ENCODE data around the gene CDH4.

The CDH4 gene

DNA sequence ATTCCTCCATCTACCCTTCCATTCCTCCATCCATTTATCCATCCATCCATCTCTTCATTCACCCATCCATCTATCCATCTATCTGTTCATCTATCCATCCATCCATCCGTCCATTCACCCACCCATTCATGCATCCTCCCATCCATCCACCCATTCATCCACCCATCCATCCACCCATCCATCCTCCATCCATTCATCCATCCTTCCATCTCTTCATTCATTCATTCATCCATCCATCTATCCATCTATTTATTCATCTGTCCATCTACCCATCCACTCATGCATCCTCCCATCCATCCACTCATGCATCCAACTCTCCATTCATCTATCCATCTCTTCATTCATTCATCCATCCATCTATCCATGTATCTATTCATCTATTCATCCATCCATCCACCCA lies 380.9 kb downstream of the CDH4 start:
- no peak overlapping the region for H3K4me3 Mint-ChIP-seq
- no peaks in the 10 kb centered on the region for H3K4me1 Mint-ChIP-seq

DNA sequence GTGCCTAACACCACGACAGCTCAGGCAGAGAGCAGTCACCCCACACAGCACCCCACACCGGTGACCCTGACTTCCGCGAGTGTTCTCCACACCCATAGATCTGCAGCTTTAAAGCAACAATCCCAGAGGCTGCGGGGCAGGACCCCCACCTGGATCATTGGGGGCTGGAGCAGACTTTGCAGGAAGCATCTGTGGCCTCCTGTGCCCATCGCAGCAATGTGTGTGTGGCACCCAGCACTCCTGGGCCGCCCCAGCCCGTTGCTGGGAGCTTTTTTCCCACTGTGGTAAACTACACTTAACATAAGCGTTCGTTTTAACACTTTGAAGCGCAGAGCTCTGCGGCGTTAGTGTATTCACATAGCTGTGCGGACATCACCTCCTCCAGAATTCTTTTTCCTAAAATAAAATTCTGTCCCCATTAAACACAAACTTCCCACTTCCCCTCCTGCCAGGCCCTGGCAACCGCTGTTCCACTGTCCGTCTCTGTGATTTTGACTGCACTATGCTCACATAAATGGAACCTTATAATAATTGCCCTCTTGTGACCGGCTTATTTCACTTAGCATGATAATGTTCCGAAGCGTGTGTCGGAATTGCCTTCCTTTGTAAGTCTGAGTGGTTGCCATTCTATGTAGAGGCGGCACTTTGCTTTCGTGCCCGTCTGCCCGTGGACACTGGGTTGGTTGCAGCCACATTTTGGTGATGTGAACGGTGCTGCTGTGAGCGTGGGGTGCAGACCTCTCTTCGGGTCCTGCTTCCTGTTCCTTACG lies 382.5 kb downstream of the CDH4 start:
- H3K36me3 Mint-ChIP-seq = no peaks in the 10 kb centered on the region

More for the DNA sequence above, 380.9 kb downstream of the CDH4 start:
- Mint-ChIP-seq H3K9me3 (no peaks in the 10 kb centered on the region), H3K27me3 (no peaks in the 10 kb centered on the region), H3K27ac (no peak overlapping the region), H3K36me3 (no peaks in the 10 kb centered on the region)

DNA sequence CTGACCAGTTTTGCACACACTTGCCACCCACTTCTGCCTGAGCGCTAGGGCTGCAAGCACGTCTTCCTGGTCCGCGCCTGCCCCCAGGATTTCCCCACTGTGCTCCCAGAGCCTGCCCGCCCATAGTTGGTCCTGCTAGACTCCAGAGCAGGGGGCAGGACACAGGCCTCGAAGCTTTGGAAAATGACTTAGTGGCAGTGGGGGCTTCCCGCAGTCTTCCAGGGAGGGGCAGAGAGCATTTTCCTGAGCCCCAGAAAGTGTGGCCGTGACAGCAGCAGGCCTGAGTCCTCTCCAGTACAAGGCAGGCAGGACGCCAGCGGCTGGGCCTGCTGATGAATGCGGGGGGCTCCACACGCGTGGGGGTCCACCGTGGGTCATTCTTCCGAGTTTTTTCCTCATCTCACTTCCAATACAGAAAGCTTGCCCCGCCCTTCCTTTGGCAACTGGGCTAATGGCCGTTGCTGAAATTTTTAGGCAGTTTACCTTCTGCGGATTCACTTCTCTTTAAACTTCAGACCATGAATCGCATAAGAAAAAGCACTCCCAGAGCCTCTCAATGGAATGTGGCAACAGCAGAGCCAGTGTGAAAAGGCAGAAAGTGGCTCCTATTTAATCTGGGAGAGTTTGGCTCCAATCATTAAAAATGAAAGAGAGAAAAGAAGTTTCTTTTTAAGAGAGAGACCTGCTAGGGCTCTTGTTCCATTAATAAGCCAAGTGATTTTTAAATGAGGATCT lies 383.8 kb downstream of the CDH4 start:
- no peaks in the 10 kb centered on the region for H3K9me3 Mint-ChIP-seq
- peaks cover 2% of the 10 kb centered on the region for H3K27me3 Mint-ChIP-seq
- no peak overlapping the region for H3K27ac Mint-ChIP-seq
- no peaks in the 10 kb centered on the region for H3K4me1 Mint-ChIP-seq
- no peaks in the 10 kb centered on the region for H3K36me3 Mint-ChIP-seq
- H3K4me3 Mint-ChIP-seq = no peak overlapping the region

More for the DNA sequence above, 382.5 kb downstream of the CDH4 start:
- Mint-ChIP-seq H3K4me1 (no peaks in the 10 kb centered on the region), H3K27ac (no peak overlapping the region), H3K27me3 (peaks cover 2% of the 10 kb centered on the region), H3K4me3 (no peak overlapping the region), H3K9me3 (no peaks in the 10 kb centered on the region)

DNA sequence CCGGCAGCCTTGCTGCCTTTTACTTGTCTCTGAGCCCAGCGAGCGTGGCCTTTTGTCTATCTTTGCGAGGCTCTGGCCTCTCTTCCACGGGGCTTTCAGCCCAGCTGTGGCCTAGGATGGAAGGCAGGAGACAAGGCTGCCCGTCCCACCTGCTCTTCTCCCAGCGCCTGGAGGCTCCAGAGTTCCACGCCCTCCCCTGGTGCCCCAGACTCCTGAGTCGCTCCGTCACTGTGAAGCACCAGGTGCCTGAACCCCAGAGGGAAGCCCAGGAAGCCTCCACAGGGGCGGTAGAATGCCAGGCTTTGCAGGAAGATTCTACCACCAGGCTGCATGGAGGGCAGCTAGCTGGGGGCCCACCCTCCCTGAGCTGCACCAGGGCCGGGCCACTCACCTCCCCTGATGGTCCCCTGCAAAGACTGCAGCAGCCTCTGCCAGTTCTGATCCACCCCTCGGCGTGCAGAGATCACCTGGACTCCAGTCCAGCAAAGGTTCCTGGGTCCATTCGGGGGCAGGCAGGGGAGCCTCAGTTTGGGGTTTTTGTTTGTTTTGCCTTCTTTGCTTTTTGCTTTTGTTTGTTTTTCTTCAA lies 384.6 kb downstream of the CDH4 start:
- H3K27me3 Mint-ChIP-seq = peaks cover 2% of the 10 kb centered on the region

DNA sequence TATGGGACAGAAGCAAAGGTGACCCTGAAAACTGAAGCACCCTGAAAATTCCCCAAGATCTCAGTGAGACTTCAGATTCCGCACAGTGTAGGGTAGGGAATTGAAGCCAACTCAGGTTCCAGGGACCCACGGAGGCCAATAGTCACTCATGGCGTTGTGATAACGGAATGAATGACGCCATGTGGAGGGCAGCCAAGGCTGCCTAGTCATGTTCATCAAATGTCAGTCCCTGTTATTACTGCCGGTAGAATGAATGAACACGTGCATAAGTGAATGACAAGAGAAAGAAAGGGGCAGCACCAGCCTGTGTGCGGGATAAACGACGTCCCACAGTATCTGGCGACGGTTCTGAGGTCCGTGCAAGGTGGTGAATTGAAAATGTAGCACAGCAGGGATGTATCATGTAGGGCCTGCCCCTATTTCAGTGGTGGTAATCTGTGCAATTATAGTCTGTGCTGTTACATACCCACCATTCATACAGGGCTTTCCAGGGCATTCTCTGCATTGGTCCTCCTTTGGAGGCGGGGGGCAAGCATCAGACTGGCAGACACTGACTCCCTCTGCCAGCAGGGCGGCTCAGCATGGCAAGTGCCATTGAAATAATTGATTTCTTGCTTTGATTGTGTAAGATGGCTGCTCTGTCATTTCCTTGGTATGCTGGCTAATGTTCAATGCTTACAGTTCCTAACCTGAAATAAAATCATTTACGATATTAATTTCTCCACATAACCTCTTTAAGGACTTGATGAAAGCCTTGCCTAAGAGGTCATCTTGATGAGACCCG lies 386.9 kb downstream of the CDH4 start:
- H3K27me3 Mint-ChIP-seq = peaks cover 2% of the 10 kb centered on the region
- no peaks in the 10 kb centered on the region for H3K36me3 Mint-ChIP-seq
- H3K4me3 Mint-ChIP-seq = no peak overlapping the region
- H3K4me1 Mint-ChIP-seq = no peaks in the 10 kb centered on the region
- H3K9me3 Mint-ChIP-seq = no peaks in the 10 kb centered on the region
- H3K27ac Mint-ChIP-seq = no peak overlapping the region

More for the DNA sequence above, 384.6 kb downstream of the CDH4 start:
- Mint-ChIP-seq H3K4me3 (no peak overlapping the region), H3K27ac (no peak overlapping the region), H3K36me3 (no peaks in the 10 kb centered on the region), H3K4me1 (no peaks in the 10 kb centered on the region), H3K9me3 (no peaks in the 10 kb centered on the region)

DNA sequence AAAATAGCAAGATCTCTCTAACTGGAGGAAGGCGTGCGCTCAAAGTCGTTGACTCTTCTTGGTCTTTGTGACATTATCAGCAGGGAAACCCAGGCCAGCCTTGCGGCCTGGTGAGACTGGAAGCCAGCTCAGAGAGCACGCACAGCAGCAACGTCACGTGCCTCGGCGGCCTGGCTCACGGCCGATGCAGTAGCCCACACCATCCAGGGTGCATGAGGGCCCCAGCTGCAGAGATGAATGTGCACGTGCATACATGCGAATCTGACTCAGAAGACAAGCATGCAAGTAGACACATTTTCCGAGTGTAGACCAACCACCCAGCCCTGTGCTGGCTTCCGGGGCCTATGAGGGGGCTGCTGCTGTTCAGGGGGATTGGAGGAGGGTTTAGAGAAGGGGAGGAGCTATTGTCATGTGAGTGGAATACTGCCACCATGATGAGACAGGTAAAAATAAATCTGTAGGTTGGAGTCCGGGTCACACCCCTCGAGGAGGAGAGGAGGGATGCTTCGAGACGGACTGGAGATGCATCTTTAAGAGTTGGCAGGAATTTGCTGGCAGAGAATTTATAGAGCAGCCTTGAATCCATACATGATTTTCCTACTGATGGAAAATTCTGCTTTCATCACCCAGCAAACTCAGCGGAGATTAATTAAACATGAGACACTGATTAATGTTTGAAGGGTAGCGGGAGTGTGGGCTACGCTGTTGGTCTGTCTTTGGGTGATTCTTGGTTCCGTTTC lies 388.2 kb downstream of the CDH4 start:
- Mint-ChIP-seq H3K27me3 (peaks cover 2% of the 10 kb centered on the region), H3K9me3 (no peaks in the 10 kb centered on the region), H3K4me3 (no peak overlapping the region), H3K4me1 (no peaks in the 10 kb centered on the region), H3K27ac (no peak overlapping the region), H3K36me3 (no peaks in the 10 kb centered on the region)

DNA sequence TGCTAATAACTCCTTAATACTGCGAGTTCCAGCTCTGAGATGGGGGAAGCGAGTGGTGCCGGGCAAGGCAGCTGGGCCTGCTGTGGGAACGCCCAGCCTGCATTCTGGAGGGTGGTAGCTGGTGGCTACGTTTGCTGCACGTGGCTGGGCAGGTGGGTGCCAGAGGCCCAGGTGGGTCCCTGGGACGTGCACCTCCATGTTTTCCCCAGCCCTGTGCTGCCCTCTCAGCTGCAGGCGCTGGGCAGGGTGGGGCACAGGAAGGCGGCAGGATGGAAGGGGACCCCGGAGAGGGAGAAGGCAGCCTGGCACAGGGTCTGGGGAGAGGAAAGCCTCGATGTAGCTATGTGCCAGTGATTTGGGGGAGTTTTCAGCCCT lies 388.8 kb downstream of the CDH4 start:
- Mint-ChIP-seq H3K4me1 (no peaks in the 10 kb centered on the region), H3K27ac (no peak overlapping the region)

DNA sequence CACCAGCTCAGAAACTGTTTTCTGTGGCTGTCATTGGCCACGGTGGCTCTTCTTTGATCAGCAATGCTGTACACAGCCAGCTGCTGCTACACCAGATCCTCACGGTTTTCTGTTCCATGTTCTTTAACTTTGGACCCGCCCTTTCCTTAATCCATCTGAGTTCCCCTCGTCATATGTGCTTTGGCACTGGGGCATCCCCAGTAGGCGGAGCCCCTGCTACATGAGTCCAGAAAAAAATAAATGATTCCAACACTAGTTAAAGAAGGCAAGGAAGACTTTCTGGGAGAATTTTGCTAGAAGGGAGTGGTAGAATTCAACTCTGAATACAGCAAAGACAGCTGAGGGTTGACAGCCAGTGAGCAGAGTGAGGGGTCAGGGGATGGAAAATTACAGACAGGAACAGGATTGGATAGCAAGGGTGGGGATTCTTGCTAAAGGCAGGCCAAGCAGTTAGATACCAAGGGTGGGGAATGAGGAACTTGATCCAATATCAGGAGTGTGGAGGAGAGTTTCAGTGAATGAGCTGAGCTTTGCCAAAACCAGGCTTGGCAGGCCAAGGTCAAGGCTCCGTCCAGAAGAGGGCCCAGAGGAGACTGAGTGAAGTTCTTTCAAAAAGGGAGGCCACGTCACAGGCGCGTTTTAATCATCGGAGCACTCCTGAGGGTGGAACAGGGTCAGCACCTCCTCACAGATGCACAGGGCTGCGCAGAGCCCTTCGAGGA lies 391.8 kb downstream of the CDH4 start:
- Mint-ChIP-seq H3K4me1 (no peaks in the 10 kb centered on the region), H3K36me3 (no peaks in the 10 kb centered on the region), H3K27me3 (no peaks in the 10 kb centered on the region), H3K9me3 (no peaks in the 10 kb centered on the region), H3K4me3 (no peak overlapping the region), H3K27ac (no peak overlapping the region)

More for the DNA sequence above, 388.8 kb downstream of the CDH4 start:
- no peak overlapping the region for H3K4me3 Mint-ChIP-seq
- H3K27me3 Mint-ChIP-seq = peaks cover 2% of the 10 kb centered on the region
- H3K36me3 Mint-ChIP-seq = no peaks in the 10 kb centered on the region
- H3K9me3 Mint-ChIP-seq = no peaks in the 10 kb centered on the region

DNA sequence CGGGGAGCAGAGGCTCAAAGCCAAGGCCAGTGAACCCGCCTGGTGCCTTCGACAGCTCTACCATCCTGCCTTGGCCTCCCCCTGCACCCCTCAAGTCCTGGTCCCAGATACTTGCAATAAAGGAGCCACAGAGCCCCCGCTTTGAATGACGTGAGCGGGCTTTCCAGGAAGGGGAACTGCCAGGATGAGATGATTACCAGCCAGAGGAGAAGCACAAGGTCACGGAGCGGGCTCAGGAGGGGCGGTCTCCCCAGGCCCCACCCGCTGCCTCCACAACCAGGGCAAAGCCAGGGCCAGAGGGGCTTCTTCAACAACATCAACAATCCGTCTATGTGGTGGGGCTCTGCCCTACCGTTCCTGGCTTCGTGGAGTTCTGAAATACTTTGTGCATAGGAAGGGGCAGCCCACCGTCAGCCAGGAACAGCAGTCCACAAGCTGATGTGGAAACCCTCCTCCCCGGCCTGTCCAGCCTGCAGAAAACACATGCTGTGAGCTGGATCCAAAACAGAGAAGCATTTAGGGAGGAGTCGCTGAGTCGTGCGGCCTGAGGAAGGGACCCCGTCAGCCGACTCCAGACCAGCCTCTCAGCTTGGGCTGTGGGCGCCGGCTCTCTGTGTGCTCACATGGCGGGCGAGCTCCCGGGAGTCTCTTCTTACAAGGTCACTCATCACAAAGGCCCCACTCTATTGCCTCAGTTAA lies 392.5 kb downstream of the CDH4 start:
- Mint-ChIP-seq H3K36me3 (no peaks in the 10 kb centered on the region), H3K27me3 (no peaks in the 10 kb centered on the region), H3K4me1 (no peaks in the 10 kb centered on the region), H3K27ac (no peak overlapping the region), H3K4me3 (no peak overlapping the region), H3K9me3 (no peaks in the 10 kb centered on the region)

DNA sequence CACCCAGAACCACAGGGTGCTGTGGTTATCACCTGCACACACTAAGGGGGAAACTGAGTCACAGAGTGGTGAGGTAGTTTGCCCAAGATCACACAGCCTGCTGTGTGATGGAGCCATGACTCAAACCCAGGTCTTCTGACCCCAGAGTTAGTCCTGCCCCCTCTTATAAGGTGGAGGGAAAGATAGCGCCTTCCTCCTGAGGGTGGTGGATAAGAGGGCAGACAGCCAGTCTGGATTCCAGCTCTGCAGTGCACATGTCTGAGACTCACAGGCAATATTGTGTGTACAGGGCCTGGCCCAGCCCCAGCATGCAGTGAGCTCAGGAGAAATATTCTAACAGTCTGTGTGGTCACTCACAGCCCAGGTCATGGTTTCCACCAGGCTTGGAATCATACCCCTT lies 393.7 kb downstream of the CDH4 start:
- H3K27me3 Mint-ChIP-seq = no peaks in the 10 kb centered on the region
- H3K36me3 Mint-ChIP-seq = no peaks in the 10 kb centered on the region
- no peaks in the 10 kb centered on the region for H3K9me3 Mint-ChIP-seq
- no peak overlapping the region for H3K4me3 Mint-ChIP-seq
- H3K4me1 Mint-ChIP-seq = no peaks in the 10 kb centered on the region
- no peak overlapping the region for H3K27ac Mint-ChIP-seq

DNA sequence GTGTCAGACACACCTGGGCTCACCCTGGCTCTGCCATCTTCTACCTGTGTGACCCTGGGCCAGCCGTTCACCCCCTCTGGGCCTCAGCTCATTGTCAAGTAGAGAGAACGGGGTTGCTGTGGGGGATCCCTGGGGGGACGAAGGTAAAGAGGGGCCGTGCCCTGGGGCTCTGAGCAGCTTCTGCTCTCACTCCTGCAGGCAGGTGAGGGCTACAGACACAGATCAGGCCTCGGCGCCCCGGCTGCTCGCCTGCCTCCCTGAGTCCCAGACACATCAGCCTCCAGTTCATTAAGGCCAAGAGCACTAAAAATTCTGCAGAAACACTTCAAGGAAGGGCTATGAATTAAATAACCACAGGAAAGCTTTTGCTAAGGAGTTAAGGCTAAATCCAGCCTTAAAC lies 394.4 kb downstream of the CDH4 start:
- no peaks in the 10 kb centered on the region for H3K27me3 Mint-ChIP-seq
- no peak overlapping the region for H3K4me3 Mint-ChIP-seq
- no peaks in the 10 kb centered on the region for H3K9me3 Mint-ChIP-seq
- no peaks in the 10 kb centered on the region for H3K4me1 Mint-ChIP-seq
- no peak overlapping the region for H3K27ac Mint-ChIP-seq
- H3K36me3 Mint-ChIP-seq = no peaks in the 10 kb centered on the region

DNA sequence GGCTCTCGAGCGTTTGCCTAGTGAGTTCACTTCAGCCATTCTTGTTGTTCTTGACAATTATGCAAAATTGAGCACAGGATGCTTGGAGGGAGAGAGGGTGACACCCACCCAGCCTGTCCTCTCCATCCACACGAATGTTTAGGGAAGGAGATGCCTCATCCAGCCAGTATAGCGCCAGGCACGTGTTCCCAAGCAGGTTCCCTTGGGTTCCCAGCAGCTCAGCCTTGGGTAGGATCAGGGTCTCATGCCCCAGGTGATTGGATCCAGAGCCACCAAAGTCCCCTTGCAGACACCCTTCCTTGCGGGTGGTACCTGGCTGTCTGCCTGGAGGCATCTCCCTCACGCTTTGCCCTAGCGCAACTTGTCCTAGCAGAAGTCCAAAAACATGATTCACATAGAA lies 394.9 kb downstream of the CDH4 start:
- Mint-ChIP-seq H3K4me1 (no peaks in the 10 kb centered on the region), H3K36me3 (no peaks in the 10 kb centered on the region)

DNA sequence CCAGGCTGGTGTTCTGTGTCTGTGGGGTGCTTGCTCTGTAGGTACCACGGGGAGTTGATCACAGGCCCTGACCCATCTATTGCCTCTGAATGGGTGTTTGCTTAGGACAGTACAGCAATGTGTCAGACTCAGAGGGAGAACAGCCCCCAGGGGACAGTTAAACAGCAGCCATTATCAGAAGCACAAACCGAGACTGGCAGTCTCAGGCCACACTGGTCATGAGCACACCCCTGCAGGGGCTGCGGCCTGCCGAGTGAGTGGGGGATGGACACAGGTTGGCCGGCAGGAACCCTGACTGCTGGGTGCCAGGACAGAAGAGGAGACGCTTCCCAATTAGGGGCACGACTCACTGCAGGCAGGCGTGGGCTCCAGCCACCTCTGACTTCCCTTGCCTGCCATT lies 395.6 kb downstream of the CDH4 start:
- Mint-ChIP-seq H3K4me3 (no peak overlapping the region), H3K27ac (no peak overlapping the region), H3K27me3 (no peaks in the 10 kb centered on the region), H3K36me3 (no peaks in the 10 kb centered on the region), H3K9me3 (no peaks in the 10 kb centered on the region), H3K4me1 (no peaks in the 10 kb centered on the region)

More for the DNA sequence above, 394.9 kb downstream of the CDH4 start:
- no peak overlapping the region for H3K4me3 Mint-ChIP-seq
- H3K27ac Mint-ChIP-seq = no peak overlapping the region
- H3K9me3 Mint-ChIP-seq = no peaks in the 10 kb centered on the region
- no peaks in the 10 kb centered on the region for H3K27me3 Mint-ChIP-seq
